ENCODE results near the gene RBMX.
A peak's percentile ranks its signal among the peaks of the same experiment; 100 is the strongest.

The RBMX gene

GRCh38 chrX:136911253-136911652 lies 30.7 kb upstream of the RBMX start:
- TF ChIP-seq EZH2phosphoT487 (IDR thresholded peaks at IDR 0.05; ENCODE audit: borderline replicate concordance) (no peak), CTCF (conservative IDR thresholded peaks at IDR 0.05; ENCODE audit: low read length) (no peak)
- Histone ChIP-seq H3K4me1 (ENCODE audit: insufficient read depth, low read length, poor library complexity, severe bottlenecking) (peaks cover 6% of the 10 kb centered on the region), H3K36me3 (ENCODE audit: insufficient read depth, low read length) (no peaks in the 10 kb centered on the region), H3K9me2 (replicated peaks; ENCODE audit: low read depth, low read length) (no peaks in the 10 kb centered on the region), H3F3A (ENCODE audit: low read depth) (no peaks in the 10 kb centered on the region), H3K27me3 (ENCODE audit: insufficient read depth, low read length, poor library complexity, severe bottlenecking) (no peaks in the 10 kb centered on the region), H3K9ac (ENCODE audit: low read depth, low read length, poor library complexity, severe bottlenecking) (peak overlapping the region; percentile 77), H3K4me3 (ENCODE audit: low read length, poor library complexity, severe bottlenecking) (no peak overlapping the region), H3K9me3 (ENCODE audit: insufficient read depth, low read depth, low read length) (no peaks in the 10 kb centered on the region), H3K4me2 (ENCODE audit: low read depth, low read length, poor library complexity, severe bottlenecking) (peak overlapping the region; percentile 90), H2AFZ (ENCODE audit: low read length) (no peak overlapping the region), H3K79me2 (ENCODE audit: insufficient read depth, low read length) (no peaks in the 10 kb centered on the region), H4K20me1 (ENCODE audit: insufficient read depth, low read length, poor library complexity, severe bottlenecking) (no peaks in the 10 kb centered on the region)

GRCh38 chrX:136910565-136911035 lies 30.1 kb upstream of the RBMX start:
- H3K4me1 ChIP-seq (ENCODE audit: insufficient read depth, low read length, poor library complexity, severe bottlenecking), result peaks cover 6% of the 10 kb centered on the region
- peak overlapping the region; percentile 90 for H3K4me2 ChIP-seq (ENCODE audit: low read depth, low read length, poor library complexity, severe bottlenecking)
- H2AFZ ChIP-seq (ENCODE audit: low read length), result peak overlapping the region; percentile 96
- no peaks in the 10 kb centered on the region for H3K9me2 ChIP-seq (replicated peaks; ENCODE audit: low read depth, low read length)
- no peaks in the 10 kb centered on the region for H3K27me3 ChIP-seq (ENCODE audit: insufficient read depth, low read length, poor library complexity, severe bottlenecking)
- peak overlapping the region; percentile 81 for H3K4me3 ChIP-seq (ENCODE audit: low read length, poor library complexity, severe bottlenecking)
- no peaks in the 10 kb centered on the region for H3K9me3 ChIP-seq (ENCODE audit: insufficient read depth, low read depth, low read length)
- no peaks in the 10 kb centered on the region for H3F3A ChIP-seq (ENCODE audit: low read depth)
- H3K79me2 ChIP-seq (ENCODE audit: insufficient read depth, low read length), result no peaks in the 10 kb centered on the region
- TF ChIP-seq EZH2phosphoT487 (IDR thresholded peaks at IDR 0.05; ENCODE audit: borderline replicate concordance) (no peak), CTCF (conservative IDR thresholded peaks at IDR 0.05; ENCODE audit: low read length) (no peak)
- H4K20me1 ChIP-seq (ENCODE audit: insufficient read depth, low read length, poor library complexity, severe bottlenecking), result no peaks in the 10 kb centered on the region
- H3K36me3 ChIP-seq (ENCODE audit: insufficient read depth, low read length), result no peaks in the 10 kb centered on the region
- H3K9ac ChIP-seq (ENCODE audit: low read depth, low read length, poor library complexity, severe bottlenecking), result peak overlapping the region; percentile 77

- Histone ChIP-seq H3K4me1 (ENCODE audit: insufficient read depth, low read length, poor library complexity, severe bottlenecking) (peaks cover 6% of the 10 kb centered on the region), H3K4me3 (ENCODE audit: low read length, poor library complexity, severe bottlenecking) (peak overlapping the region; percentile 81), H4K20me1 (ENCODE audit: insufficient read depth, low read length, poor library complexity, severe bottlenecking) (no peaks in the 10 kb centered on the region), H3K9me3 (ENCODE audit: insufficient read depth, low read depth, low read length) (no peaks in the 10 kb centered on the region), H3K9ac (ENCODE audit: low read depth, low read length, poor library complexity, severe bottlenecking) (peak overlapping the region; percentile 77), H3K27me3 (ENCODE audit: insufficient read depth, low read length, poor library complexity, severe bottlenecking) (no peaks in the 10 kb centered on the region), H3K36me3 (ENCODE audit: insufficient read depth, low read length) (no peaks in the 10 kb centered on the region), H3K9me2 (replicated peaks; ENCODE audit: low read depth, low read length) (no peaks in the 10 kb centered on the region), H3K4me2 (ENCODE audit: low read depth, low read length, poor library complexity, severe bottlenecking) (peak overlapping the region; percentile 90), H2AFZ (ENCODE audit: low read length) (peak overlapping the region; percentile 96), H3K79me2 (ENCODE audit: insufficient read depth, low read length) (no peaks in the 10 kb centered on the region), H3F3A (ENCODE audit: low read depth) (no peaks in the 10 kb centered on the region)
- TF ChIP-seq EZH2phosphoT487 (IDR thresholded peaks at IDR 0.05; ENCODE audit: borderline replicate concordance), result no peak
- TF ChIP-seq CTCF (conservative IDR thresholded peaks at IDR 0.05; ENCODE audit: low read length), result no peak
Measured at GRCh38 chrX:136909706-136910564, 29.4 kb upstream of the RBMX start.

Measured in Loucy (cell line).